Gastroesophageal sphincter (tissue), 4 donors: ENCODE measurements around the gene PLA2G4B. TPM values are rescaled to one million over a fixed set of nuclear protein-coding genes. Genes with fewer than 3 reads are reported as not detected.

Experiments
- ATAC-seq: fragments of 150-250 bp; one replicate; pipeline ENCODE4 v1.9.1; 2016; ENCODE audit warnings: mild to moderate bottlenecking, moderate library complexity
- H3K27ac ChIP-seq, 4 donors: fragments of 200-600 bp; sonication (generic) in 3 of 4; 1 replicate in 3 of 4; 2 replicates in 1 of 4; pipeline ENCODE4 v1.5.1; 2016 to 2019
- H3K27me3 ChIP-seq: fragments of 200-600 bp; sonication (generic); one replicate; pipeline ENCODE4 v1.5.1; 2019
- H3K36me3 ChIP-seq, 2 donors: fragments of 200-600 bp; sonication (generic); one replicate each; pipeline ENCODE4 v1.5.1; 2019; ENCODE audit warnings: control low read depth in 1 of 2
- H3K4me1 ChIP-seq, 3 donors: fragments of 200-600 bp; sonication (generic); 1 replicate in 2 of 3; 2 replicates in 1 of 3; pipeline ENCODE4 v1.5.1; 2016 to 2019; ENCODE audit warnings: control low read depth in 2 of 3
- H3K4me3 ChIP-seq, 2 donors: fragments of 200-600 bp; sonication (generic); one replicate each; pipeline ENCODE4 v1.5.1; 2019; ENCODE audit warnings: mild to moderate bottlenecking in 1 of 2, moderate library complexity in 1 of 2
- H3K9me3 ChIP-seq, 3 donors: fragments of 200-600 bp; sonication (generic); one replicate each; pipeline ENCODE4 v1.5.1; 2017 to 2019; ENCODE audit warnings: control low read depth in 2 of 3
- EP300 ChIP-seq: sonication (generic); formaldehyde crosslinking; IDR thresholded peaks from one replicate; pipeline ENCODE4 v1.6.1; 2017; ENCODE audit warnings: antibody characterized with exemption, mild to moderate bottlenecking
- POLR2A ChIP-seq, 2 donors: fragments of 450-650 bp; IDR thresholded peaks; one replicate each; pipeline ENCODE4 v1.6.1; 2017; ENCODE audit warnings: antibody characterized with exemption in 2 of 2, mild to moderate bottlenecking in 2 of 2, moderate library complexity in 1 of 2
- POLR2AphosphoS5 ChIP-seq: sonication (generic); formaldehyde crosslinking; IDR thresholded peaks from one replicate; pipeline ENCODE4 v1.6.1; 2017; ENCODE audit warnings: antibody characterized with exemption
- WGBS, 2 donors: methylation state at CpG; one replicate each; pipeline ENCODE4 v1.1.5; 2018; ENCODE audit warnings: low coverage in 1 of 2; 5-methylcytosine and 5-hydroxymethylcytosine counted together
- total RNA-seq, 4 donors: library from RNA; depleted of rRNA; stranded (reverse); fragments of >200 nt; gene quantifications; one replicate each; pipeline ENCODE4 v1.1.0, GENCODE V29; 2016
- TF ChIP-seq, protein P1 (sequence below), 4 experiments: fragments of 200-600 bp in 2 of 4; fragments of 450-650 bp in 2 of 4; sonication (generic) in 1 of 4; IDR thresholded peaks; one replicate each; pipeline ENCODE4 v1.5.1; 2017 to 2019; ENCODE audit warnings: antibody characterized with exemption in 4 of 4, mild to moderate bottlenecking in 2 of 4, moderate library complexity in 2 of 4

Gene PLA2G4B
- total RNA-seq, 4 donors from 2014 or later: 2.5 to 7.0 (median 3.6) TPM

DNA sequence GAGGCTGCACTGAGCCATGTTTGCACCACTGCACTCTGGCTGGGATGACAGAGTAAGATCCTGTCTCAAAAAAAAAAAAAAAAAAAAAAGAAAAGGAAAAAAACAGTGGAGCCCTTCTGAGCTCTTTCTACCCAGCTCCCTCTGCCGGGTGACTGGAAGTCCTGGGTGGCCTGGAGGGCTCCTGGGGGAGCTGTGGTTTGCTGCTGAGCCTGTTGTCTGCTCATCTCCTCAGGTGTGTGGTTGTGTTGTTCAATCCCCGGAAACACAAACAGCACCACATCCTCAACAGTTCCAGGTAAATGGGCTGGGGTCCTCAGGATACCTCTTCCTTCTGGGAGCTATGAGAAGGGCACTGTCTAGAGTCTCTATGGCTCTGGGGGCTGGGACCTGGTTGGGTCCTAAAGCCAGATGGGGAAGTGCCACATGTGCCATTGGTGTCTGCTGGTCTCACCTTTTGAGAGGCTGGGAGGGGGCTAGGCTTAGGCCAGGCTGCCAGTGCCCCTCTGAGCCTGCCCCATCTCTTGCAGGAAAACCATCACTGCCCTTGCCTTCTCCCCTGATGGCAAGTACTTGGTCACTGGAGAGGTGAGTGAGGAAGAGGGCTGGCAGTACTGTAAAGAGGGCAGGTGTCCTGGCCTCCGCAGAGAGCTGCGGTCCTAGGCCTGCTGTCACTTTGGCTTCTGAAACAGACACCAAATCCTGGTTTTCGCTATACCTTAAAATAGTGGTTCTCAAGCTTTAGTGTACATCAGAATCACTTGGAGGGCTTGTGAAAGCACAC lies 27.8 kb upstream of the PLA2G4B start:
- no peaks in the 10 kb centered on the region for H3K27me3 ChIP-seq
- H3K4me1 ChIP-seq: peaks cover 0 to 41% (median 7%) of the 10 kb centered on the region in 3 donors
- H3K27ac ChIP-seq: peak overlapping the region in 3 of 4 donors; percentile 5 to 46 (median 26)
- no peaks in the 10 kb centered on the region for H3K9me3 ChIP-seq
- H3K4me3 ChIP-seq: no peak overlapping the region
- WGBS, 2 donors: 57 to 80% methylated on average over 1 to 2 of the region's 5 CpGs
- no peak for ATAC-seq
- H3K36me3 ChIP-seq: peaks cover 0 to 45% of the 10 kb centered on the region in 2 donors
- no peak for TF ChIP-seq POLR2A (IDR thresholded peaks at IDR 0.05)

DNA sequence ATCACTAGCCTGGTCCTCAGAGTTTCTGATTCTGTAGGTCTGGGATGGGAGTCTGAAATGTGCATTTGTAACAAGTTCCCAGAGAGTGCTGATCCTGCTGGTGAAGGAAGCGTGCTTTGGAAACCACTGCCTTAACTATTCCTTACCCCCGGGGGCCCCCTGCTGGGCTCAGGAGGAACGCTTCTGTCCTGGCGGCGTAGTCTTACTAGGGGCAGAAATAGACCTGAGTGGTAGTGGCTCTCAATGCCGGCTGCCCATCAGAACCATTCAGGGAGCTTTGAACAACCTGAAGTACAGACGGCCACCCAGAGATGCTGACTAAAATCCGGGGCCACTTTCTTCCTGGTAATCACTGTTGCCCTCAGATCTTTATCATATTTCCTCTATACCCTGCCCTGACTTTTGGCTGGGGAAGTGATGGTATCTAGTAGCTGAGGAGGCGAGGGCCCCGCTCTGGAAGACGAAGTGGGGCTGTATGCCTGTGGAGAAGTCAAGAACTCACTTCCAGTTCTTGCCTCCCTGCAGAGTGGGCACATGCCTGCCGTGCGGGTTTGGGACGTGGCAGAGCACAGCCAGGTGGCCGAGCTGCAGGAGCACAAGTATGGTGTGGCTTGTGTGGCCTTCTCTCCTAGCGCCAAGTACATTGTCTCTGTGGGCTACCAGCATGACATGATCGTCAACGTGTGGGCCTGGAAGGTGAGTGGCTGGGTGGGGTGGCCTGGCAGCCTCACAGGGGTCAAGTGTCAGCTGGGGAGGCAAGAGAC lies 27.0 kb upstream of the PLA2G4B start:
- Histone ChIP-seq H3K4me3 (no peak overlapping the region), H3K27me3 (no peaks in the 10 kb centered on the region), H3K27ac (peak overlapping the region in 2 of 4 donors; percentile 5 to 46), H3K4me1 (peaks cover 0 to 33% (median 2%) of the 10 kb centered on the region in 3 donors), H3K36me3 (peaks cover 0 to 53% of the 10 kb centered on the region in 2 donors), H3K9me3 (no peaks in the 10 kb centered on the region)
- WGBS, 2 donors: 3 to 20% methylated on average over 1 to 7 of the region's 18 CpGs
- TF ChIP-seq EP300: no peak
- TF ChIP-seq POLR2A (IDR thresholded peaks at IDR 0.05): no peak
- TF ChIP-seq, protein P1, sequence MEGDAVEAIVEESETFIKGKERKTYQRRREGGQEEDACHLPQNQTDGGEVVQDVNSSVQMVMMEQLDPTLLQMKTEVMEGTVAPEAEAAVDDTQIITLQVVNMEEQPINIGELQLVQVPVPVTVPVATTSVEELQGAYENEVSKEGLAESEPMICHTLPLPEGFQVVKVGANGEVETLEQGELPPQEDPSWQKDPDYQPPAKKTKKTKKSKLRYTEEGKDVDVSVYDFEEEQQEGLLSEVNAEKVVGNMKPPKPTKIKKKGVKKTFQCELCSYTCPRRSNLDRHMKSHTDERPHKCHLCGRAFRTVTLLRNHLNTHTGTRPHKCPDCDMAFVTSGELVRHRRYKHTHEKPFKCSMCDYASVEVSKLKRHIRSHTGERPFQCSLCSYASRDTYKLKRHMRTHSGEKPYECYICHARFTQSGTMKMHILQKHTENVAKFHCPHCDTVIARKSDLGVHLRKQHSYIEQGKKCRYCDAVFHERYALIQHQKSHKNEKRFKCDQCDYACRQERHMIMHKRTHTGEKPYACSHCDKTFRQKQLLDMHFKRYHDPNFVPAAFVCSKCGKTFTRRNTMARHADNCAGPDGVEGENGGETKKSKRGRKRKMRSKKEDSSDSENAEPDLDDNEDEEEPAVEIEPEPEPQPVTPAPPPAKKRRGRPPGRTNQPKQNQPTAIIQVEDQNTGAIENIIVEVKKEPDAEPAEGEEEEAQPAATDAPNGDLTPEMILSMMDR (IDR thresholded peaks at IDR 0.05): peak in 3 of 4 experiments; percentile 89 to 91 (median 91)
- ATAC-seq: peak; percentile 90

DNA sequence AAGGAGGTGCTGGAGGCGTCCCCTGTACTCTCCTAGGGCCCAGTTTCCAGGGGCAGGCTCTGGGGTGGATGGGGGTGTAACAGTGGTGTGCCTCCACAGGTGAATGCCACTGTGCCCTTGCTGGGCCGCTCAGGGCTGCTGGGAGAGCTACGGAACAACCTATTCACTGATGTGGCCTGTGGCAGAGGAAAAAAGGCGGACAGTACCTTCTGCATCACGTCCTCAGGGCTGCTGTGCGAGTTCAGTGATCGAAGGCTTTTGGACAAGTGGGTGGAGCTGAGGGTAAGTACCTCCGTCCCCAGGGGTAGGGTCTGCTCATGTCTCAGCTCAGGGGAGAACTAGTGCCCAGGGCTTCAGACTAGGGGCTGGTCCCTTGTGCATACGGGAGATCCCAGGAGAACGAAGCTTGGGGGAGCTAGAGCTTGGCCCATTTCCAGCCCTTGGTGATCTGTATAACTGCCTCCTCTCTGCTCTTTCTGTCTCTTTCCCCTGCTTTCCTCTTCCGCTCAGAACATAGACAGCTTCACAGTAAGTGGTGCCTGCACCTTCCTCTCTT lies 25.7 kb upstream of the PLA2G4B start:
- no peaks in the 10 kb centered on the region for H3K27me3 ChIP-seq
- H3K4me1 ChIP-seq: peaks cover 0 to 28% (median 0%) of the 10 kb centered on the region in 3 donors
- no peak for ATAC-seq
- H3K27ac ChIP-seq: no peak overlapping the region
- H3K4me3 ChIP-seq: no peak overlapping the region
- no peaks in the 10 kb centered on the region for H3K9me3 ChIP-seq
- 60 to 84% methylated on average over 5 to 6 of the region's 11 CpGs for WGBS, 2 donors
- TF ChIP-seq, protein P1 (IDR thresholded peaks at IDR 0.05): no peak
- TF ChIP-seq POLR2AphosphoS5 (no peak), EP300 (no peak), POLR2A (IDR thresholded peaks at IDR 0.05) (no peak)
- peaks cover 0 to 65% of the 10 kb centered on the region in 2 donors for H3K36me3 ChIP-seq

DNA sequence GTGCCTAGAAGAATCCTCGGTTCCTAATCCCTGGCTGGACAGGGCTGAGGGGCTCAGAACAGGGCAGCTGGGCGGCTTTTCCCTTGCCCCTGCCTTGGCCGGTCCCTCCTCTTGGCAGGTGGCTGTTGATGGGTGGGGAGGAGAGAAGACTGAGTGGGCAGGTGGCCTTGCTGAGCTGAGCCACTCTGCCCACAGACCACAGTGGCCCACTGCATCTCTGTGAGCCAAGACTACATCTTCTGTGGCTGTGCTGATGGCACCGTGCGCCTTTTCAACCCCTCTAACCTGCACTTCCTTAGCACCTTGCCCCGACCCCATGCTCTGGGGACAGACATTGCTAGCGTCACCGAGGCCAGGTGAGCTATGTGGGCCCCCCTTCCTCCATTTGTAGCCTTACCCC lies 25.2 kb upstream of the PLA2G4B start:
- H3K27ac ChIP-seq: no peak overlapping the region
- 55 to 82% methylated on average over 2 of the region's 8 CpGs for WGBS, 2 donors
- no peaks in the 10 kb centered on the region for H3K9me3 ChIP-seq
- H3K36me3 ChIP-seq: peaks cover 0 to 71% of the 10 kb centered on the region in 2 donors
- H3K4me1 ChIP-seq: peaks cover 0 to 28% (median 0%) of the 10 kb centered on the region in 3 donors
- ATAC-seq: no peak
- no peaks in the 10 kb centered on the region for H3K27me3 ChIP-seq
- TF ChIP-seq, protein P1 (IDR thresholded peaks at IDR 0.05): no peak
- TF ChIP-seq POLR2AphosphoS5: no peak
- TF ChIP-seq EP300: no peak
- no peak for TF ChIP-seq POLR2A (IDR thresholded peaks at IDR 0.05)
- no peak overlapping the region for H3K4me3 ChIP-seq

DNA sequence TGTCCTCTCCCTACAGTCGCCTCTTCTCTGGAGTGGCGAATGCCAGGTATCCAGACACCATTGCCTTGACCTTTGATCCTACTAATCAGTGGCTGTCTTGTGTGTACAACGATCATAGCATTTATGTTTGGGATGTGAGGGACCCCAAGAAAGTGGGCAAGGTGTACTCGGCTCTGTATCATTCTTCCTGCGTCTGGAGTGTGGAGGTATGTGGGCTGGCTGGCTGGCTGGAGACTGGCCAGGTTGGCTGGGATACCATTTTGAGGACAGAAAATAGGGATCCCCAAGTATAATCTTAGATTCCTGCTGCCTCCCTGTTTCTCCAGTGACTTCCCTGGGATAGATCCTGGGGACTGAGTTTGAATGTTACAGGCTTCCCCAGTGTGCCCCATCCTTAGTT lies 24.1 kb upstream of the PLA2G4B start:
- Histone ChIP-seq H3K4me1 (peaks cover 0 to 21% (median 0%) of the 10 kb centered on the region in 3 donors), H3K4me3 (no peak overlapping the region), H3K27me3 (no peaks in the 10 kb centered on the region), H3K27ac (no peak overlapping the region), H3K9me3 (no peaks in the 10 kb centered on the region), H3K36me3 (peaks cover 0 to 82% of the 10 kb centered on the region in 2 donors)
- no peak for ATAC-seq
- WGBS, 2 donors: 72 to 77% methylated on average over 4 to 5 of the region's 5 CpGs
- no peak for TF ChIP-seq POLR2A (IDR thresholded peaks at IDR 0.05)
- TF ChIP-seq POLR2AphosphoS5: no peak
